GM18858 (cell line): ENCODE data around the gene SLC35A2.
"Not testable (repeated sequence)": the region's sequence is repeated elsewhere in the genome, so short reads cannot be mapped to it uniquely, and the experiment has no call there.

Experiments used
- ATAC-seq: cut with Tn5 transposase; IDR thresholded peaks from one replicate; pipeline ENCODE4 v1.9.1; 2021; ENCODE audit not compliant: unreplicated experiment

Gene SLC35A2

GRCh38 chrX:48854121-48854804 is 57.2 kb downstream of the SLC35A2 start:
- not testable (repeated sequence) for ATAC-seq

GRCh38 chrX:48853494-48853893 is 58.0 kb downstream of the SLC35A2 start:
- ATAC-seq, result not testable (repeated sequence)
